IMR-90 (cell line): ENCODE measurements around the gene TIMM50. TPM values are rescaled to one million over a fixed set of nuclear protein-coding genes. Genes with fewer than 3 reads are reported as not detected.

ENCODE experiments used
- ATAC-seq: fragments of 200-7000 bp; cut with Tn5 transposase; 2 replicates; pipeline ENCODE4 v1.9.1; 2020; ENCODE audit warnings: low read depth, mild to moderate bottlenecking, moderate library complexity
- BruUV-seq: library from RNA; stranded (reverse); fragments of 400-500 nt; replicated peaks from 2 replicates; lab custom pipeline; 2021; lab: Mats Ljungman, UMichigan
- CTCF ChIA-PET: fragments of 300-600 bp; formaldehyde crosslinking; extraction: SDS; loops from one replicate; lab custom pipeline; 2021; ENCODE audit warnings: antibody characterized with exemption; lab: Yijun Ruan, JAX
- POLR2A ChIA-PET: fragments of 300-600 bp; sonication (Branson Sonifier 250); formaldehyde crosslinking; loops from one replicate; lab custom pipeline; 2022; ENCODE audit warnings: antibody characterized with exemption; ENCODE audit not compliant: unreplicated experiment; lab: Charles Lee
- DNase-seq: peaks from one replicate; pipeline ENCODE4 v3.0.0; 2013
- H2AFZ ChIP-seq: replicated peaks from 2 replicates; pipeline ENCODE3; 2013; ENCODE audit warnings: low read length, mild to moderate bottlenecking; ENCODE audit not compliant: poor library complexity
- H2AK5ac ChIP-seq: 2 replicates; pipeline ENCODE4 v1.6.1; 2013; ENCODE audit warnings: low read depth, low read length, inconsistent platforms
- H2AK9ac ChIP-seq: replicated peaks from 2 replicates; pipeline ENCODE3; 2013; ENCODE audit warnings: mild to moderate bottlenecking, low read depth, low read length, moderate library complexity; ENCODE audit not compliant: poor library complexity
- H2BK120ac ChIP-seq: 2 replicates; pipeline ENCODE4 v1.6.1; 2013; ENCODE audit warnings: low read depth, low read length, inconsistent platforms
- H2BK15ac ChIP-seq: 3 replicates; pipeline ENCODE4 v1.6.1; 2013; ENCODE audit warnings: low read depth, low read length, inconsistent platforms
- H2BK20ac ChIP-seq: 2 replicates; pipeline ENCODE4 v1.6.1; 2013; ENCODE audit warnings: low read depth, mild to moderate bottlenecking, inconsistent platforms, low read length, moderate library complexity
- H2BK5ac ChIP-seq: 2 replicates; pipeline ENCODE4 v1.6.1; 2013; ENCODE audit warnings: mild to moderate bottlenecking, low read depth, low read length, inconsistent platforms; ENCODE audit not compliant: poor library complexity, severe bottlenecking
- H3K14ac ChIP-seq: replicated peaks from 2 replicates; pipeline ENCODE4 v1.6.1; 2013; ENCODE audit warnings: low read depth, low read length, inconsistent platforms
- H3K18ac ChIP-seq: 2 replicates; pipeline ENCODE4 v1.6.1; 2013; ENCODE audit warnings: low read depth, low read length, control low read depth
- H3K23ac ChIP-seq: 2 replicates; pipeline ENCODE4 v1.6.1; 2013; ENCODE audit warnings: low read depth, low read length, inconsistent platforms
- H3K27ac ChIP-seq: 2 replicates; pipeline ENCODE4 v1.5.1; 2013; ENCODE audit warnings: mild to moderate bottlenecking, control low read depth, low read length; ENCODE audit not compliant: insufficient read depth
- H3K27me3 ChIP-seq: 2 replicates; pipeline ENCODE4 v1.6.1; 2013; ENCODE audit warnings: low read length; ENCODE audit not compliant: control insufficient read depth, insufficient read depth
- H3K36me3 ChIP-seq: 2 replicates; pipeline ENCODE4 v1.6.1; 2013; ENCODE audit warnings: low read length, mixed read lengths; ENCODE audit not compliant: control insufficient read depth, insufficient read depth
- H3K4ac ChIP-seq: 2 replicates; pipeline ENCODE4 v1.6.1; 2013; ENCODE audit warnings: low read depth, low read length, inconsistent platforms
- H3K4me1 ChIP-seq: 2 replicates; pipeline ENCODE4 v1.6.1; 2013; ENCODE audit warnings: low read length, mixed read lengths; ENCODE audit not compliant: control insufficient read depth, insufficient read depth
- H3K4me2 ChIP-seq: 2 replicates; pipeline ENCODE4 v1.6.1; 2013; ENCODE audit warnings: low read depth, mild to moderate bottlenecking, control low read depth, low read length, moderate library complexity
- H3K4me3 ChIP-seq: 2 replicates; pipeline ENCODE4 v1.5.1; 2013; ENCODE audit warnings: low read depth, mild to moderate bottlenecking, control low read depth, low read length, moderate library complexity; ENCODE audit not compliant: insufficient read depth
- H3K56ac ChIP-seq: 2 replicates; pipeline ENCODE4 v1.6.1; 2013; ENCODE audit warnings: low read length, inconsistent platforms; ENCODE audit not compliant: insufficient read depth; ENCODE audit errors: extremely low read depth
- H3K79me1 ChIP-seq, 2 experiments: 2 replicates each; pipeline ENCODE4 v1.6.1; 2013; ENCODE audit warnings: low read length in 2 of 2, inconsistent platforms in 1 of 2, low read depth in 1 of 2
- H3K9ac ChIP-seq: 2 replicates; pipeline ENCODE4 v1.6.1; 2013; ENCODE audit warnings: low read depth, low read length, control low read depth
- H3K9me1 ChIP-seq: 2 replicates; pipeline ENCODE4 v1.6.1; 2013; ENCODE audit warnings: low read length, inconsistent platforms; ENCODE audit not compliant: insufficient read depth
- H3K9me3 ChIP-seq: 2 replicates; pipeline ENCODE4 v1.6.1; 2013; ENCODE audit warnings: low read length; ENCODE audit not compliant: control insufficient read depth, insufficient read depth
- H4K20me1 ChIP-seq: 2 replicates; pipeline ENCODE4 v1.6.1; 2013; ENCODE audit warnings: low read length, inconsistent platforms; ENCODE audit not compliant: insufficient read depth
- H4K5ac ChIP-seq: 2 replicates; pipeline ENCODE4 v1.6.1; 2013; ENCODE audit warnings: mild to moderate bottlenecking, low read depth, low read length, control low read depth
- H4K8ac ChIP-seq, 2 experiments: 2 replicates each; pipeline ENCODE4 v1.6.1; 2013; ENCODE audit warnings: low read depth in 2 of 2, low read length in 2 of 2, control low read depth in 1 of 2, inconsistent platforms in 1 of 2
- H4K91ac ChIP-seq: 2 replicates; pipeline ENCODE4 v1.6.1; 2013; ENCODE audit warnings: low read depth, low read length, inconsistent platforms; ENCODE audit not compliant: insufficient read depth
- FOS ChIP-seq: fragments of 150-350 bp; IDR thresholded peaks from 2 replicates; pipeline ENCODE4 v1.6.1; 2016; ENCODE audit warnings: low read depth, low read length
- MAZ ChIP-seq: IDR thresholded peaks from 2 replicates; pipeline ENCODE4 v1.6.1; 2012; ENCODE audit warnings: low read depth, mild to moderate bottlenecking, low read length, improper control_type of control experiment, moderate library complexity, borderline replicate concordance
- WGBS, 2 experiments: methylation state at CpG; one replicate each; pipeline versions ENCODE4 v1.1.5 to v1.1.7; 2013; ENCODE audit warnings: missing lambda C conversion rate in 2 of 2; ENCODE audit not compliant: insufficient read length in 1 of 2; ENCODE audit errors: extremely low coverage in 2 of 2; 5-methylcytosine and 5-hydroxymethylcytosine counted together
- dilution Hi-C: fragments of 300-500 bp; cut with HindIII; formaldehyde crosslinking; loops from one replicate; pipeline ENCODE4 v1.14.3; 2018; ENCODE audit warnings: low sequenced_read_pairs; ENCODE audit not compliant: unreplicated experiment
- in situ Hi-C: fragments of 300-500 bp; cut with MboI; formaldehyde crosslinking; loops from 3 replicates; pipeline ENCODE4 v1.14.3; 2019; ENCODE audit warnings: low sequenced_read_pairs, inconsistent platforms, mixed read lengths
- intact Hi-C: fragments of 100-400 bp; cut with micrococcal nuclease; formaldehyde crosslinking; loops from 2 replicates; pipeline ENCODE4 v1.10.0; 2022
- polyA plus RNA-seq, 3 experiments: library from polyadenylated mRNA; depleted of rRNA; stranded (reverse); fragments of >200 nt; gene quantifications; 2 replicates each; pipeline ENCODE4 v1.2.3, GENCODE V29; 2012; ENCODE audit warnings: low replicate concordance in 1 of 3
- total RNA-seq: library from RNA; depleted of rRNA; stranded (reverse); fragments of >200 nt; gene quantifications from 2 replicates; pipeline ENCODE4 v1.2.3, GENCODE V29; 2012

TIMM50 gene
- total and polyA plus RNA-seq, 2 of the 4 experiments (the other 2 are of a cell fraction) = 52.0 to 76.8 TPM

DNA sequence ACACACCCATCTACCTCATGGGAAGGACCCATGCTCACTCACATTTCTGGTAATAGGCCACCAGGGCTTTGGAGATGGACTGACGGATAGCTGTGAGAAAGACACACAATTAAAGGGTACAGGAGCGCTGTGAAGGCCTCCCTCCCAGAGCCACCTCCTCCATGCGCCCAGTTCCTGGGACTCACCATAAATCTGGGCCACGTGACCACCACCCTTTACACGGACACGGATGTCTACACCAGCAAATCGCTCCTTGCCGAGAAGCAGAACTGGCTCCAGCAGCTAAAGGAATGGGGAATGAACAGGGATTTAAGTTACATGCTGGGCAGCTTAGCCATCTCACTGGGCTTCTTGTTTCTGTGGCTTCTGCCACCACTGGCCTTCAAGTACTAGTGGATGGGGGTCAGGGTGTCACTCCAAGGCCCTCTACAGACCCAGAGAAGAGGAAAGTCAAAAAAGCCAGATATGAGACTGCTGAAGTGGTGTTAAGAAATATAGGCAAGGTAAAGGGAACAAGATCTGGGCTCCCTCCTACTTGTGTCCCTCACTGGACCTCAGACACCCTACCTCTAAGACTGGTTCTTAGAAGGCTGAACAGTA lies 47.1 kb upstream of the TIMM50 start:
- Histone ChIP-seq H2BK20ac (no peak overlapping the region), H2AFZ (peak overlapping the region; percentile 5), H2BK5ac (no peak overlapping the region), H4K8ac (no peak overlapping the region), H3K9ac (no peak overlapping the region), H3K36me3 (peaks cover 23% of the 10 kb centered on the region), H3K56ac (no peak overlapping the region), H4K20me1 (peaks cover 39% of the 10 kb centered on the region), H2BK15ac (no peak overlapping the region), H3K4me1 (peaks cover 17% of the 10 kb centered on the region), H3K18ac (no peak overlapping the region), H2AK9ac (no peak overlapping the region), H3K9me3 (no peaks in the 10 kb centered on the region), H3K79me1 (peaks cover 22 to 47% of the 10 kb centered on the region in 2 experiments), H3K4me3 (no peak overlapping the region), H3K4me2 (no peak overlapping the region), H4K5ac (no peak overlapping the region), H3K4ac (no peak overlapping the region), H3K9me1 (peaks cover 5% of the 10 kb centered on the region), H3K27ac (no peak overlapping the region), H3K14ac (no peak overlapping the region), H3K23ac (no peak overlapping the region), H4K91ac (no peak overlapping the region), H2BK120ac (no peak overlapping the region), H2AK5ac (no peak overlapping the region), H3K27me3 (no peaks in the 10 kb centered on the region)
- ATAC-seq = no peak
- dilution Hi-C loops (no loop called here), intact Hi-C loops (no loop called here), in situ Hi-C loops (loop anchor here (25.0 kb wide), 1 partner anchor 404 kb away; the partner anchor contains the start of genes DYRK1B and FBL)
- no TSS peak for BruUV-seq
- TF ChIP-seq FOS = no peak
- no peak for TF ChIP-seq MAZ
- CTCF ChIA-PET = no interaction called here
- no peak for DNase-seq
- 100% methylated on average over 4 of the region's 8 CpGs; no CpG with 5 or more reads in 1 of the 2 experiments for whole genome bisulfite sequencing, 2 experiments
- POLR2A ChIA-PET = no interaction called here
